Transverse colon (tissue), 4 donors: ENCODE data around the gene GID8. TPM values are rescaled to one million over a fixed set of nuclear protein-coding genes. Genes with fewer than 3 reads are reported as not detected.

Source experiments
- DNase-seq: peaks from one replicate; pipeline ENCODE4 v3.0.0-alpha.2; 2019
- H3K27ac ChIP-seq, 4 donors: fragments of 200-600 bp; sonication (generic); 2 replicates each; pipeline ENCODE4 v1.5.1; 2016 to 2018; ENCODE audit warnings: inconsistent platforms in 4 of 4
- H3K27me3 ChIP-seq: fragments of 200-600 bp; sonication (generic); 2 replicates; pipeline ENCODE4 v1.5.1; 2017; ENCODE audit warnings: inconsistent platforms
- H3K36me3 ChIP-seq, 4 donors: fragments of 200-600 bp; sonication (generic); 2 replicates each; pipeline ENCODE4 v1.5.1; 2017 to 2019; ENCODE audit warnings: inconsistent platforms in 4 of 4
- H3K4me1 ChIP-seq, 4 donors: fragments of 200-600 bp; sonication (generic); 2 replicates each; pipeline ENCODE4 v1.5.1; 2017 to 2020; ENCODE audit warnings: inconsistent platforms in 4 of 4
- H3K4me3 ChIP-seq, 4 donors: fragments of 200-600 bp; sonication (generic); 1 replicate in 1 of 4; 2 replicates in 3 of 4; pipeline versions ENCODE4 v1.5.1 to v1.6.1; 2017 to 2019; ENCODE audit warnings: inconsistent platforms in 4 of 4
- H3K9me3 ChIP-seq, 2 donors: fragments of 200-600 bp; sonication (generic); 2 replicates each; pipeline ENCODE4 v1.5.1; 2017 to 2019; ENCODE audit warnings: inconsistent platforms in 2 of 2
- CTCF ChIP-seq, 5 experiments: fragments of 200-600 bp in 3 of 5; fragments of 450-650 bp in 2 of 5; sonication (generic) in 3 of 5; IDR thresholded peaks; 1 replicate in 2 of 5; 2 replicates in 3 of 5; pipeline ENCODE4 v1.5.1; 2016 to 2017; ENCODE audit warnings: antibody characterized with exemption in 5 of 5, inconsistent platforms in 3 of 5, mild to moderate bottlenecking in 2 of 5, moderate library complexity in 1 of 5
- EP300 ChIP-seq: sonication (generic); formaldehyde crosslinking; IDR thresholded peaks from one replicate; pipeline ENCODE4 v1.6.1; 2017; ENCODE audit warnings: antibody characterized with exemption, low read depth
- POLR2A ChIP-seq: fragments of 450-650 bp; IDR thresholded peaks from one replicate; pipeline ENCODE4 v1.6.1; 2016; ENCODE audit warnings: antibody characterized with exemption, mild to moderate bottlenecking, moderate library complexity
- POLR2AphosphoS5 ChIP-seq, 3 donors: sonication (generic); formaldehyde crosslinking; IDR thresholded peaks; one replicate each; pipeline ENCODE4 v1.6.1; 2016; ENCODE audit warnings: antibody characterized with exemption in 3 of 3
- WGBS, 2 donors: methylation state at CpG; one replicate each; pipeline ENCODE4 v1.1.5; 2018; ENCODE audit warnings: low coverage in 1 of 2; 5-methylcytosine and 5-hydroxymethylcytosine counted together
- in situ Hi-C, 4 donors: fragments of 200-750 bp; cut with MboI; loops; one replicate each; pipeline versions ENCODE4 v1.15.0 to v1.15.1; 2017; ENCODE audit warnings: low sequenced_read_pairs in 3 of 4, low pct_ligation_motif_present in 1 of 4, low pct_unique_long_range_greater_than_20kb in 1 of 4
- intact Hi-C: fragments of 100-400 bp; cut with DNase I; formaldehyde crosslinking; loops from one replicate; pipeline ENCODE4 v1.15.1; 2023; ENCODE audit warnings: low total_unique reads
- total RNA-seq, 4 donors: library from RNA; depleted of rRNA; stranded (reverse); fragments of >200 nt; gene quantifications; one replicate each; pipeline ENCODE4 v1.1.0, GENCODE V29; 2016

Gene GID8
- total RNA-seq, 4 donors from 2014 or later, result 29.5 to 34.1 (median 31.7) TPM

DNA sequence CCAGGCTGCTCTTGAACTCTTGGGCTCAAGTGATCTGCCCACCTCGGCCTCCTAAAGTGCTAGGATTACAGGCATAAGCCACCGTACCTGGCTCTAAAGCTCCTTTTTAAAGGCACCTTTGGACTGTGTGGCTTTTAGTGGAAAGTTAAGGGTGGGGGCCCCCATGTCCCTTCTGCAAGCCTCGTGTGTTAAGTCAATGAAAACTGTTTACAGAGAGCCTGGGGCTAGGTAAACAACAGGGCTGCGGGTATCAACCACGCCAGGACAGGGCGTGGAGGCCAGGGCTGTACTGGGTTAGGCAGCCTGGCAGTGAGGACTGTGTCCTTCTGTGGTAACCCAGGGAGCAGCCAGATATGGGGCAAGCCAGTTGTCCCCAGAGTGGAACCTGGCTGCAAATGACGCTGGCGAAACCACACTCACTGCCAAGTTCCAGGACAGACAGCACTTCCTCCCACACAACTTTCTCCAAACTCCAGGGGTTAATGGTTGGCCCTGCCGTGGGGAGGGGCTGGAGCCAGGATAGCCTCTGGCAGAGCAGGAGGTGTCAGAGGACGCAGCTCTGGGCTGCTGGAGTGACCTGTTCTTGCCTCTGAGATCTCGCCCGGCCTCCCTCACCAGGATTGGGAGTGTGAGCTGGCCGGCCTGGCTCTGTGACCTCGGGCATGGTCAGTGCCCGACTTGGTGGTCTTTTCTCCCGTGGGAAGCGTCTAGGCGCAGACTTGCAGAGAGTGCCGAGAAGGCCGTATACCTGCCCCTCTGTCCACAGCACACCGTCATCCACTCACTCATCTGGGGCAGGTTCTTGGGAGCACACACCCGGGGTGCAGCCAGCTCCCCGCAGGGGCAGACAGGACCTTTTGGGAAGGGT lies 17.8 kb downstream of the GID8 start:
- DNase-seq, result peak; percentile 38
- Histone ChIP-seq H3K4me1 (peaks cover 22 to 45% (median 42%) of the 10 kb centered on the region in 4 donors), H3K36me3 (no peaks in the 10 kb centered on the region), H3K27ac (peak overlapping the region in 3 of 4 donors; percentile 11 to 91 (median 87)), H3K27me3 (no peaks in the 10 kb centered on the region), H3K9me3 (no peaks in the 10 kb centered on the region), H3K4me3 (no peak overlapping the region)
- TF ChIP-seq POLR2AphosphoS5 (IDR thresholded peaks at IDR 0.05) (no peak), EP300 (no peak)
- in situ Hi-C loops, result no loop called here
- intact Hi-C loops, result no loop called here
- WGBS, 2 donors, result 48 to 68% methylated on average over 2 to 22 of the region's 23 CpGs

DNA sequence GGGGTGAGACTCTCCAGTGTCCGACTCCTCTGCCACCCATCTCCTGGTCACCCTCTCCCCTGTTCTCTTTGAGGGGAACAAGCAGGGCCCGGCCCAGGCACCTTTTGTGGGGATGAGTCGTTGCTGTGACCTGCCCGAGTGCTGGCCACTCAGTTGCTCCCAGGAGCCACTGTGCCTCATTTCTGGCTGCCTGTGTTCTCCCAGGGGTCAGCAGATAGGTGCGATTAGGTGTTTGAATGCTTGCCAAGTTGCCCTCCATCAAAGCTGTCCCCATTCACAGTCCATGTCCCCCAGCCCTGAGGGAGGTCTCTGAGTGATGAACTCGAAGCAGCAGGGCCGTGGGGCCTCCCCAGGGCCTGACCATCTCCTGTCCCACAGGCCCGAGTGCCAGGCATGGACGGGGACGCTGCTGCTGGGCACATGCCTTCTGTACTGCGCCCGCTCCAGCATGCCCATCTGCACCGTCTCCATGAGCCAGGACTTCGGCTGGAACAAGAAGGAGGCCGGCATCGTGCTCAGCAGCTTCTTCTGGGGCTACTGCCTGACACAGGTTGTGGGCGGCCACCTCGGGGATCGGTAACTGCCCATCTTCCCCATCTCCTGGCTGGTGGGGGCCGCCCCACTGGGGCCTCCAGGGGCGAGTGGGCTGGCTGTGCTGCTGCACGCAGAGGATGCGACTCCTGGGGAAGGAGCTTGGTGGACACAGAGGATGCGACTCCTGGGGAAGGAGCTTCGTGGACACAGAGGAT lies 18.6 kb downstream of the GID8 start:
- intact Hi-C loops, result no loop called here
- Histone ChIP-seq H3K27me3 (no peaks in the 10 kb centered on the region), H3K36me3 (no peaks in the 10 kb centered on the region), H3K4me3 (no peak overlapping the region), H3K27ac (no peak overlapping the region), H3K9me3 (no peaks in the 10 kb centered on the region), H3K4me1 (peaks cover 22 to 45% (median 42%) of the 10 kb centered on the region in 4 donors)
- no peak for DNase-seq
- in situ Hi-C loops, result no loop called here
- TF ChIP-seq POLR2AphosphoS5 (IDR thresholded peaks at IDR 0.05) (no peak), CTCF (IDR thresholded peaks at IDR 0.05) (no peak), EP300 (no peak), POLR2A (no peak)
- WGBS, 2 donors, result 94% methylated on average over 21 of the region's 25 CpGs; no CpG with 5 or more reads in 1 of the 2 donors

DNA sequence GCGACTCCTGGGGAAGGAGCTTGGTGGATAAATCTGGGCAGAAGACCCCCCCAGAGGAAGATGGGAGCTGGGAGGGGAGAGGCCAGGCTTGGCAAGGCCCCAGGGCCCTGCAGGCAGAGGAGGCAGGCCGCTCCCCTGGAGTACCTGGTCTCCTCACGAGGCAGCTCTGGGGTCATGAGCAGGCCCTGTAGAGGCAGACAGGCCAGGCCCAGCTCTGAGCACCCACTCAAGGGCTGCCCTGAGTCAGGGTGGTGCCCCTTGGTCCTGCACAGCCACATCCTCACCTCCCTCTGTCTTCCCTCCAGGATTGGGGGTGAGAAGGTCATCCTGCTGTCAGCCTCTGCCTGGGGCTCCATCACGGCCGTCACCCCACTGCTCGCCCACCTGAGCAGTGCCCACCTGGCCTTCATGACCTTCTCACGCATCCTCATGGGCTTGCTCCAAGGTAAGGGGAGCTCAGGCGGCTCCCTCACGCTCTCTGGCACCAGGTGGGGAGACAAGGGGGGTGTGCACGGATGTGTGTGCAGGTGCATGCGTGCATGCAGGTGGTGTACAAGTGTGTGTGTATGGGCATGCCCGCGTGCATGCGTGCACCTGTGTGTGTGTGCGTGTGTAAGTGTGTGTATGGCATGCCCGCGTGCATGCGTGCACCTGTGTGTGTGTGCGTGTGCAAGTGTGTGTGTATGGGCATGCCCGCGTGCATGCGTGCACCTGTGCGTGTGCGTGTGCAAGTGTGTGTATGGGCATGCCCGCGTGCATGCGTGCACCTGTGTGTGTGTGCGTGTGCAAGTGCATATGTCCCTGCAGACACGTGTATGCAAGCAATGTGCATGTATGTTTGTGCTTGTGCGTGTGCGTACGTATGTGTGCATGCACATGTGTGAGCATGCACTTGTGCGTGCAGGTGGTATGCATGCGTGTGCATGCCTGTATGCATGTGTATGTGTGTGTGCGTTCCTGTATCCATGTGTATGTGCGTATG lies 19.5 kb downstream of the GID8 start:
- H3K27ac ChIP-seq, result no peak overlapping the region
- no peaks in the 10 kb centered on the region for H3K9me3 ChIP-seq
- H3K27me3 ChIP-seq, result no peaks in the 10 kb centered on the region
- TF ChIP-seq POLR2A (no peak), POLR2AphosphoS5 (IDR thresholded peaks at IDR 0.05) (no peak), EP300 (no peak), CTCF (IDR thresholded peaks at IDR 0.05) (no peak)
- intact Hi-C loops, result no loop called here
- no peak for DNase-seq
- WGBS, 2 donors, result 94 to 100% methylated on average over 2 to 36 of the region's 36 CpGs
- peaks cover 17 to 37% (median 34%) of the 10 kb centered on the region in 4 donors for H3K4me1 ChIP-seq
- in situ Hi-C loops, result no loop called here
- no peak overlapping the region for H3K4me3 ChIP-seq
- no peaks in the 10 kb centered on the region for H3K36me3 ChIP-seq

- Histone ChIP-seq H3K9me3 (no peaks in the 10 kb centered on the region), H3K4me3 (no peak overlapping the region), H3K4me1 (peaks cover 6 to 26% (median 22%) of the 10 kb centered on the region in 4 donors), H3K27ac (no peak overlapping the region), H3K27me3 (no peaks in the 10 kb centered on the region), H3K36me3 (no peaks in the 10 kb centered on the region)
- in situ Hi-C loops, result no loop called here
- DNase-seq, result no peak
- WGBS, 2 donors, result 80% methylated on average over 10 of the region's 10 CpGs; no CpG with 5 or more reads in 1 of the 2 donors
- intact Hi-C loops, result no loop called here
- TF ChIP-seq POLR2AphosphoS5 (IDR thresholded peaks at IDR 0.05), result no peak
These were observed 20.6 kb downstream of the GID8 start for GRCh38 chr20:62958388-62959100.
